HG03442 (cell line): ENCODE data around the gene MROH2B.
A peak's percentile ranks its signal among the peaks of the same experiment; 100 is the strongest.

Experiments used
- ATAC-seq: cut with Tn5 transposase; IDR thresholded peaks from one replicate; pipeline ENCODE4 v1.9.1; 2021; ENCODE audit warnings: mild to moderate bottlenecking, moderate library complexity; ENCODE audit not compliant: unreplicated experiment

MROH2B gene

DNA sequence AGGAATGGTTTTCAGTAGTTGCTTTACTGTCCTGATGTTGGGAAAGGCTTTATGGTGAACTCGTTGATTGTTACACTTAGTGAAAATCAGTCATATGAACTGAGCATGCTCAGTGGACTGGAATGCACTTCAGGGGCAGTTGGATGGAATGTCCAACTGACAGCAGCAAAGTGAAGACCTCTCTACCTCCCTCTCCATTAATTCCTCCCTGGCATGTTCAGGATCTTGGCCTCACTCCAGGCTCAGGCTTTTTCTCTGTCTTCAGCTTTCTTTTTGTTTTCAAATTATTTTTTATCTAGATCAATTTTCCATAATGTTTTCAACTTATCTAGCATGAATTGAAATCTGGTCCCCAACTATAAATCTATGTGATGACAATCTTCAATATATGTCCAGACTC lies at the start of gene MROH2B:
Gene MROH2B (minus strand): TSS at position 101 of the 400 bp plus-strand sequence. CDS start 490 bp downstream, outside the sequence.
- no peak for ATAC-seq

DNA sequence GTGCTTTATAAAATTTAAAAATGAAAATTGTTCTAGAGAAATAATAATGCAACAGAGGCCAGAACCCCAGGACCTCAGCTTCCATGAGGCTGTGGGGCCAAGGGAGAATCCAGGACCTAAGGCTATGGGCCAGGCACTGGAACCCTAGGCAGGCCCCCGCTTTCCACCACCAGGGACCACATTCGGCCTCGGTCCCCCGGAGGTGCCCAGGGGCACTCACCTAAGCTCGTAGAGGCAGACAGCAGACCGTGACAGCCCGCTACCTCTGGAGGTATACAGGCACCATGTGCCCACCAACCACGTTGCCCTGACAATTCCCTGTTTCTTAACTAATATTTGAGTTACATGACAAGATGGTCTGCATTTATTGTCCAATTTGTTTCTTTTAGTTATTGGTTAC lies 49.5 kb upstream of the MROH2B start:
- no peak for ATAC-seq

DNA sequence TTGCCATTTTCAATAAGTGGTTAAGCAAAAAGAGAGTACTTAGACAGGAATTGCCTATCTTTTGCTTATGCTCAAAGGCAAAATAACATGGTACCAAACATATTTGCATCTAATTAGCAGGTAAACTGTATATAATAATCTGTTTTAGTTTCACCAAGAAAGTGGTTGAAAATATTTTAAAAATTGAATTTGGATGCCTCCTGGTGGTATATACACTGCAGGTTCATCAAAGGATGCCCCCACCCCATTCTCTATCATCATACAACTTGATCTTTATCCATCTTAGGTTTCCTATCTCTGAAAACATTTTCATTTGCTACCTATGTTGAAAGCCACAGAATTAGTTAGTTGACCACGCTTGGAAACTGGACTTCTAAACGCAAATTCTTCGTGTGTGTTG lies 47.0 kb upstream of the MROH2B start:
- ATAC-seq = no peak

DNA sequence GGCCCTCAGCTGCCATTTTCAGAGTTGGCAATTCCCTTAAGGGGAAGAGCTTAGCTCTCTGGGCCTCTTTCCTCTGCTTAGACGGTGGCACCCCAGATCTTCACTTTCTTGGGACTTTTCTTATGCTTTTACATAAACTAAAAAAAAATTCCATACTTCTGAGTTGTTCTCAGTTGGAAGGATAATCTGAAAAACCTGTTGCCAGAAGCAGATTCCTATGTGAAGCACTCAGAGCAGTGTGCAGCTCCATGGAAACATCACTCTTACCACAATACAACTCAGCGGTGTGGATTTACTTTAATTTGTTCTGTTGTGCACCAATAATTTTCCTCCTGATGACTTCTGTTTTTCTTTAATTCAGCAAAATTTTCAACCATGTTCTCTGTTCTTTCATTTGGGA lies 44.1 kb upstream of the MROH2B start:
- ATAC-seq = no peak

DNA sequence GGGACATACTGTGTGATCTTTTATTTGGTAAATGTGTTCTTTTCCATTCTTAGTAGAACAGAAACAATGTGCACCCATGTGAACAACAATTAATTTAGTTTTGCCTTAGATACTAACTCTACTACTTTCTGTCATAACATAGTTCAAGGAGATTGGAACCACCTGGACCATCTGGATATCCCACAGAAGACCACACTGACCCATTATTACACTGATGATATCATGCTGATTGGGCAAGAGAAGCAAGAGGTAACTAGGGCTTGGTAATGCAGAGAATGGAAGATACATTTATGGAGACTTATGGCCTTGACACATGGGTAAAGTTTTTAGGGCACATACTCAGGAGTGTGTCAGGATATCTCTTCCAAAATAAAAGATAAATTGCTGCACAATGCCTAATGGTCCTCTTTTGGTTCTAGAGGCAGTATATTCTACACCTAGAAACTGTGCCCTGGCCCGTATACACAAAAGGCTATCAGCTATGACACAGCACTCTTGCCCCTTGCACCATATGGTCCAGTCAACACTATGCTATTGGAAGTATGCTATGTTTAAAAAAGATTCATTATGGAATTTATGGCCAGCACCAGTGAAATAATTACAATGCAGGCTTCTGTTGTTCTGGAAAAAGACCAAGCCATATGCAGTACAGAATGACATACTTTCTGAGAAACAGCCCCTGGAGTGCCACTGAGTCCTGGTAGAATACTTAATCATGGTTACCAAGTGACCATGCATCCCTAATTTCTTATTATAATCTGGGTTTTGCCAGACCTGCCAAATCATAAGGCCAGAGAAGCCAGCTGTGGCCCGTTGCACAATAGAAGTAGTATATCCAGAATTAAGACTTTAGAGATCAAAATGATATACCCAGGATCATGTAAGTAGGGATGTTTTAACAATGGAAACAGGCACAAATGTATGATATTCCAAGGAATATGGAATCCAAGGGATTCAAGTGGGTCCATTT lies 41.6 kb upstream of the MROH2B start:
- ATAC-seq = no peak

DNA sequence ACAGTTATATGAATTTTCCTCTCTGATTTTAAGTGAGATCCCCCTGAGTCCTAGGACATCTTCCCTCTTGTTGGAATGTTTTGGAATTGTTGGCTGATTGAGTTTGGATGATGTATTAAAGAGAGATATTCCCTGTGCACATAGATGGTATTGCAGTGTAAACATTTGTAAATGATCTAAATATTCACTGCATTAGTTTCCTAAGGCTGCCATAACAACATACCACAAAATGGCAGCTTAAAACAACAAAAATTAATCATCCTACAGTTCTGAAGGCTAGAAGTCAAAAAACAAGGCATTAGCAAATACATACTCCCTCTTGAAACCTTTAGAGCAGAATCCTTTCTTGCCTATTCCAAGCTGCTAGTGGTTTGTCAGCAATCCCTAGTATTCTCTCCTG lies 38.0 kb upstream of the MROH2B start:
- ATAC-seq = no peak

DNA sequence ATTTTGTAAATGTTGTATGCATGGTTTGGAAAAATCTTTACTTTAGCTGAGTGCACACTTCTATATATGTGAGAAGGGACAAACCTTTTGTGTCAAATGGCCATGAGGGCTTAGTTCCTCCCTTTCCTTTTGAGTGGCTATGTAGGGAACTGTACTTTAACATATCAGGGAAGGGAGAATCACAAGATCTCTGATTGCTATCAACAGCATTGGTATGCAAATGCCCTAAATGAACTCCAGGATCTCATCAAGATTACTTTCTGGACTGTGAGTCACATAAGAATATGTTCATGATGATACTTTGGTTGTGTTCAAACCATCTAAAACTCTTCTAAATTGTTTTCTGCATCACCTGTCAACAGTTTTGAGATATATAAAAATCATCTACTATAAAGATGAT lies 31.2 kb upstream of the MROH2B start:
- no peak for ATAC-seq

DNA sequence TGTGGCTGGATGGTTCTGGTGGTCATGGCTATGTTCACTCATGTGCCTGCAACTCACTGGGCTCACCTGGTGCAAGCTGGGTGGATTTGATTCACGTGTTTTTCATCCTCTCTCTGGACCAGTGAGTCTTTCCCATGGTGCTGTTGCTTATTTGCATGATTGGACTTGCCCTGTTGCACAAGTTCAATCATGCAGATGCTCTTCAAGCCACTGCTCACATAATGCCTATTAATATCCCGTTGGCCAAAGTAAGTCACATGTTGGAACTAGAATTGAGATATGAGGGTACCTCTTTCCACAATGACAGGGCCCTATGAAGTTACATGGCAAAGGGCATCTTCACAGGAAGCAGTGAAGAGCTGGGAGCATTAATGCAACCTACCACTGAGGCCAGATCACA lies 26.5 kb upstream of the MROH2B start:
- peak; percentile 37 for ATAC-seq

DNA sequence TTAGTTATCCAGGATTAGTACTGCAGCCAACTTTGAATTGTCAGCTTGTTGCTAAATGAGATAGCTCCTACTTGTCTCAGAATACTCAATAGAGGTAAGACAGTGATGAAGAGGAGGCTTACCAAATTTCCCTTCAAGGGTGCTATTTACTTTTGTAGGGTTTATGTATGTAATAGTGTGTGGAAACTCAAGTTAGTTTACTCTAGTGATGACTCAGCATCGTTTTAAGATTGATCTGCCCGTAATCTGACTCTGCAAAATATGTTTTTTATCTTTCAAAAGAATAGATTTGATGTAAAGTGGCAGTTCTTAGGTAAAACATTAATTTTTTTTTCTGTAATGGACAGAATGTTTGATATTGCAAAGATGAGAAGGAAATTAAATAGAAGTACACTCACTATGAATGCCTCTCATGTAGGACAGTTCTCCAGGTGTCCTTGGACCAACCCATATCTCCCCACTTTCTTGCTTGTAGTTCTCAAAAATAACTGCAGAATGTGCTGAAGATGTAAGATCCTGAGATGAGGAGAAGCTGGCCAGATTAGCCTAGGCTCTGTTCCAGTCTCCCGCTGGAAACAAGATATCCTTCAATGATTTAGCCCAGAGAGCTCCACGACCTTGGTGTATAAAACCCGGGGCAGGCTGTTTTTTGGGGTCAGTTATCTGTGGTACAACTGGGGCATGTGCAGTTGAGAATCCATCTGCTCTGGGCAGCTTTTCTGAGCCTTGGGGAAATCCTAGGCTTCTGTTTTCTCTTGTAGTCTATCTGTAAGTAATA lies 24.4 kb upstream of the MROH2B start:
- ATAC-seq = no peak

DNA sequence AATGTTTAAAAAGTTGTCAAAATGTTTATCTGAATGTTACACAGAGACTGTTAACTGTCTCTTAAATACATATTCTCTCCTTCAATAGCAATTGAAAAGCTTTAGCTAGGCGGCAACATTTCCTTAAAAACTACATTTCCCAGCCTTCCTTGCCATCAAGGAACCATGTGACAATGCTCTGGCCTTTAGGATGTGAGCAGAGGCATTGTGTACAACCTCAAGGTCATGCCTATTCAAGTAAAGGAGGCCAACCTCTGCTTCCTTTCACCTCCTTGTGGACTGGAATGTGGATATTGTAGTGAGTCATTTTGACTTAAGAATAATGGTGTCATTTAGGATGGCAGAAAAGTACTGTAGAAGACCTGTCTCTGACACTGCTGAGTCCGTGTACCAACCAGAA lies 23.7 kb upstream of the MROH2B start:
- ATAC-seq = no peak

DNA sequence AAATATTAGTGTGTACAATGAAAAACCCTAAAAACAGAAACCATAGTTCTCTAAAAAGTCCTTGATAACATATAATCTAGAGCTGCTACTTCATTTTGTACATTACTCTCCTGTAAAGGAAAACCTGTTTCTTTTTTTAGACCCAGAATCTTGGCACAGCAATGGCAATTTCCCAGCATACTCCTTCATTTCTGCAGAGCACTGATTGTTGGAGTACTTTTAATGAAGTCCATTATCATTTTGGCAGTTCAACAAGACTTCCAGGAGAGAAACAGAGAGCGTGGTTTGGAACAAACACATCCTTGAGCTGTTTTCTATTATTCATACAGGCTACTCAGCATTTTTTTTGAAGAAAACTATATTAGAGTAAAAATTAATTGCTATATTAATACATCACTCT lies 22.7 kb upstream of the MROH2B start:
- ATAC-seq = no peak

DNA sequence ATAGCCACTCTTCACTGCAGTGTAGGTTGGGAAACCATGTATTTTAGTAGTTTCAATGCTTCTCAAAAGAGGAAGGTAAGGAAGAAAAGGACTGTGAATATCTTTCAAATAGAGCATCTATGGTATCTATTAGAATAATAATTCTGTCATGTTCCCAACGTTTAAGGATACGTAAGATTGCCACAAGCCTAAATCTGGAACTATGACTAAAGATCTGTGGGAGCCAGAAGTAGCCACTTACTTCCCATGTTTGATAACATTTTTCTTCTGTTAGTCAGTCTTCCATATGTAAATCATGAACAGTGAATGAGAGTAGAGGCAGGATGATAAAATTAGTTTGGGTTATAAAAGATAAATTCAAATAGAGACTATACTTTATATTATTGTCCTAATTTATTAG lies 16.3 kb upstream of the MROH2B start:
- ATAC-seq = no peak

DNA sequence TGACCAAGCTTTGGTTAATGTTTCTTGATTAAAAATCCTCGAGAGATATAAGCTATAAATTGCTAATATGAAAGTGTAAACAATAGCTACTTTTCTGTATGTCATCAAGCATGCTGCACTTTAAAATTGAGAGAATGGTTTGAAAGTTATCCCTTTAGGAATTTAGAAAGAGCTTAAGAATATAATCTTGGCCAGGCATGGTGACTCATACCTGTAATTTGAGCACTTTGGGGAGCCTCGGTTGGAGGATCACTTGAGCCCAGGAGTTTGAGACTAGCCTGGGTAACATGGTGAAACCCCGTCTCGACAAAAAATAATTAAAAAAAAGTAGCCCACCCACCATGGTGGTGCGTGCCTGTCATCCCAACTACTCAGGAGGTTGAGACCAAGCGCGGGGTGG lies 12.2 kb upstream of the MROH2B start:
- no peak for ATAC-seq

DNA sequence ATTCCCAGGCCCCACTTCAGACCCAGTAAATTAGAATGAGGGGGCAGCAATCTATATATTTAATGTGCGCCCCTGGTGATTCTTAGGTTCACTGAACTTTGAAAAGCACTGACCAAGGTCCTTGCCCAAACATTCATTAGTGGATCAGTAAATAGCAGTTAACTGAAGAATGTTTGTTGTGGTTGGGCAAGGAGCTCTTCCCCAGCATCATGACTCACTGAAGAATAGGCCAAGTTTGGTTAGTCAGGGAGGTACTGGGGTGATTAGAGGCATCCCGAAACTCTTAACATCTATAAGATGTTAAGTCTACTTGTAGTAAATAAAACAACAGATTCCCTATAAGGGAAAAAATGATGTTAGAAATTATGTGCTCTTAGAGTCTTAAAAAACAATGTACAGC lies 833 bp upstream of the MROH2B start:
- ATAC-seq = no peak

DNA sequence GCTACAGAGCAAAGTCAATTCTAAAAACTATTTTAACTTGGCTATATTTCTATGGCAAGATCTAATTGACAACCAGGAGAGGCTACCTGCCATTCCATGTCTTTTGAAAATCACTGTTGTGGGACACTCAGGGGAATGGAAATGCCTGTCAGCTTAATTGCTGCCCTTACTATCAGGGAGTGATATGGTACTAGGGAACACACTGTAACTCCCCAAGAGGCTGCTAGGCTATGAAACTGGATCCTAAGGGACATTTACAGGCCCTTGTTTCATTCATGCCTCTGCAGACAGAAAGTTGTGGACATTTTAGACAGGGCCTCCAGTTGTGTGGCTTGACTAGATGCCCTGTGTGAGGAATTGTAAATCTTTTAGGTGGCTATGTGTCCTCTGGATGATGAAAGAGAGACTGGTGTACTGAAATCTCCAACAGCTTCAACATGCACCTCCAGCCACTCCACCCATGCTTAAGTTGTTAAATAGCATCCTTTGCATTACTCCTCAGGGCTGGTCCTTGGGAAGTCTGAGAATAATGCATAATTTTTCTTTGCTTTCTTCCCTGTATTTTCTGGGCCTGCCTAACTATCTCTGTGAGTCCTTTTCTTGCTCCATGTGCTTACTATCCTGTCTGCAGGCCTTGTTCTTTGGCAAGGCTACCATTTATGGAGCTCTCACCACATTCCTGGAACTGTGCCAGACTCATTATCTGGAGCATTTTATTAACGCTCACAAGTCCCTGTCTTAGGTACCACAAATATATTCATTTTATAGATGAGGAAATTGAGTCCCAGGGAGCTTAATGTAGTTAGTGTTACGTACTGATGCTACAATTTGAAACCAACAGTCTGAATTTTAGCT lies 3.2 kb downstream of the MROH2B start:
- no peak for ATAC-seq

DNA sequence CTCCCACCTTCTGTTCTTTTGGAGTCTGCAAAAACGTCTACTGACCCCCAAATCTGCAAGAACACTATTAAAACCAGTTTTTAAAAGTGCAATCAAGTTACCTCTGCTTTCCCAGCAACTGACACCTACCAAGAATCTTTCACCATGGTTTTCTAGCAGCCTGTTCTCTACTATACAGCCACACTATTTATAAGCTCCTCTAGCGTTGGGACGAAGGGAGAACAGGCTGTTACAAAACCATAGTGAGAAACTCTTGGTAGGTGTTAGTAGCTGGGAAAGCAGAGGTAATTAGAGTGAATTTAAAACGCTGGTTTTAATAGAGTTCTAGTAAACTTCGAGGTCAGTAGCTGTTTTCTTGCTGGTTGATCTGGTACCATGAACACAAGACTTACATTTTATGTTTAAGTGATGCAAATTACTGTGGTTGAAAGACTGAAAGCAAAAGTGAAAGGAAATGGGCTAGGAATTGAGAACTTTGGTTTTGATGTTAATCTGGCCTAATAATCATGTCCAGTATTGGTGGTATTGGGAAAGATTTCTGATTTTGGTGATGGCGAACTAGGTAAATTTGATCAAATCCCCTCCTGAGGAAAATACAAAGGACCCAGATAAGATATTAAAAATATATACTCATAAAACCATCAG lies 5.3 kb downstream of the MROH2B start:
- no peak for ATAC-seq

DNA sequence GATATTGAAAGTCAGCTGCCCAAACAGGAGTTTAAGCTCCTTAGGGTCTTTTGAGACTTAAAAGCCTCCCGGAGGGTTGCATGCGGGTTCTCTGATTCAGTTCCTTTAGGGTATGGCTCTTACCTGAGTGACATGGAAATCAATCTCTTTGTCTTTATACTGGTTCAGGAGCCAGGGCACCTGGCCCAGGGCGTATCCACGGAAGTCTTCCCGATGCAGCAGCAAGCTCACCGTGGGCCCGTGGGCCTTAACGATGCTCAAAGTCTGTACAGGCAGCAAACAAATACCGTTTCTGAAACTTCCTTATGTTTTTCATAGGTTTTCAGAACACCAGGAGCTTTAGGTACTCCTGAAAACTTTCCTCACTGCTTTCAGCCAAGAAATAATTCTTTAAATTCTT lies 13.2 kb downstream of the MROH2B start:
- no peak for ATAC-seq

DNA sequence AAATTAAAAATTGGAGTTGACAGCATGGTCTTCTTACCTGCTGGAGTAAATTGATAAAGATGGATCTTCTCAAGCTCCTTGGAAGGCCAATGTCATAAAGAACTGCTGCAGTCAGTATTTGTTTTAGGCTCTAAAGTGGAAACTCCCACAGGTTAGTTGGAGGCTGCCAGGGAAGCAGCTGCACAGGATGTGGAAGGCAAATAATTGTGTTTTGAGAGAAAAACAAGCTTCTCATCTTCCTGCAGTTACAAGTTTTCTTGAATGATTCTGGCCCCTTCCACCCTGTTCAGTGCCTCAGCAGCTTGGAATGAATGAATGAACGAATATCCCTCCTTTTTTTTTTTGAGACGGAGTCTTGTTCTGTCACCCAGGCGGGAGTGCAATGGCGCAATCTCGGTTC lies 13.9 kb downstream of the MROH2B start:
- ATAC-seq = no peak

DNA sequence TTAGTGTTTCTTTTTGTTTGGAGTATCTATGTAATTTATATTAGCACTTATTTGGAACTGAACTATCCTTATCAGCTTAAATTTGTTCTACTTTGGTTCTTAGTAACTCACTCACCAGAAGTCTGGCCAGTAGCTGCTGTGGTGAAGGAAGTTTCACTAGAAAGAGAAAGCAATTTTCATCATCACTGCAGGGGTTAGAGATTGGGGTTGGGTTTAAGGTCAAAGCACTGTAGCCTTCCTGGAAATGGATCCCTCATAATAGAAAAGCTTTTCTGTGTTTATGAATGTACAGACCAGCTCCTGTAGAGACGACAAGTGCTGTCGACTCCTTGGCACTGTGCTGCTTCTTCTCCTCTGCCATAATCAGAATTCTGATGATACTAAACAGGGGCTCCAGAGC lies 22.2 kb downstream of the MROH2B start:
- ATAC-seq = peak; percentile 52

DNA sequence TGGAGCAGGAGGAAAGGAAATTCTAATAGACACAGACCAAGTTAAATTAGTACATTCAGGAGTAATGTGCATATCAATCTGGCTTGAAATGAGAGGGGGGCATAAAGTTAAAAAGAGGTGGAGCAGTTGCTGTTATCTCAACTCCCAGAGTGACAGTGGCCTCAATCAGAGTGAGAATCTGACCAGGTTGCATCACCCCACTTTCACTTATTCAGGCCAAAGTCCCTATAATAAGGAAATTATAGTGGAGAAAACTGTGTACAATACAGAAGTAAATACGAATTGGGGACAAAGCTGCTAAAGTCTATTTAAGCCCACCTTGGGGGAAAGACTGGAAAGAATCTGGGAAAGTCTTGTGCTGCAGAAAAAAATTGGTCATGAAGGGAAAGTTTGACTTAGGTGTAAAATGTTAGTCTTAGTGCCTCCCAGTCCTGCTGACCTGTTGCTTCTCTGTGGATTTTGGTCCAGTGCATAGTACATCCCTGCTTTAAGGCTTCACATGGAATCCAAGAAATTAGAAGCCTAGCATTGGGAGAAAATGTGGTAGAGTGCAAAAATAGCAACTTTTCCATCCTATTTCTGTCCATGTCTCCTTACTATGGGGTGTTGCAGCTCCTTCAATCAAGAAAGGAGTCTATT lies 27.9 kb downstream of the MROH2B start:
- no peak for ATAC-seq
